GM19468 (cell line): ENCODE data around the gene MYT1.
"Not testable (repeated sequence)": the region's sequence is repeated elsewhere in the genome, so short reads cannot be mapped to it uniquely, and the experiment has no call there.

Source experiments
- ATAC-seq: cut with Tn5 transposase; IDR thresholded peaks from one replicate; pipeline ENCODE4 v1.9.1; 2021; ENCODE audit warnings: mild to moderate bottlenecking, moderate library complexity, moderate number of reproducible peaks; ENCODE audit not compliant: unreplicated experiment; ENCODE audit errors: extremely low read depth

The MYT1 gene

DNA sequence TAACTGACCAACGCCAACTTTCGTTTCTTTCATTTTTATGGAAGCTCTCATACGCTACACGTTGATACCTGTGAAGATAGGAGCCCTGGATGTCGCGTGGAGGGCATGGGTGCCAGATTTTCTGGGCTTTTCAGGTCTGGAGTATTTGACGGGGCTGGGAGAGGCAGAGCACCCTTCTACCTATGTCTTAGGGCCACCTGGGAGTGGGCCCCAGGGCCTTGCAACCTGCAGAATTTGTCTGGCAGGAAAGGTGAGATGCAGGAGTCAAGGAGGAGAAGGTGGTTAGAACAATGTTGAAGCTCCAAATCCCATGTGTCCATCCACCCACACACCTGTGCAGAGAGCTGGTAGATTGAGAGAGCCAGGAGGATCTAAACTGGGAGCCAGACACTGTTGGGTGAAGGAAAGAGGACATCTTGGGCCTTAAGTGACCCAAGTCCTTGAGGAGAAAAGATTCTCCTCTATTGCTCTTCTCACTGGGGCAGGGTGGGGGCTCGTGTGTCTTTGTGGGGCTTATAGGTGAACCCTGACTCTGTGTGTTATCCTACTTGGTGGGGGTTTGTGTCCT lies 63.9 kb downstream of the MYT1 start:
- no peak for ATAC-seq

DNA sequence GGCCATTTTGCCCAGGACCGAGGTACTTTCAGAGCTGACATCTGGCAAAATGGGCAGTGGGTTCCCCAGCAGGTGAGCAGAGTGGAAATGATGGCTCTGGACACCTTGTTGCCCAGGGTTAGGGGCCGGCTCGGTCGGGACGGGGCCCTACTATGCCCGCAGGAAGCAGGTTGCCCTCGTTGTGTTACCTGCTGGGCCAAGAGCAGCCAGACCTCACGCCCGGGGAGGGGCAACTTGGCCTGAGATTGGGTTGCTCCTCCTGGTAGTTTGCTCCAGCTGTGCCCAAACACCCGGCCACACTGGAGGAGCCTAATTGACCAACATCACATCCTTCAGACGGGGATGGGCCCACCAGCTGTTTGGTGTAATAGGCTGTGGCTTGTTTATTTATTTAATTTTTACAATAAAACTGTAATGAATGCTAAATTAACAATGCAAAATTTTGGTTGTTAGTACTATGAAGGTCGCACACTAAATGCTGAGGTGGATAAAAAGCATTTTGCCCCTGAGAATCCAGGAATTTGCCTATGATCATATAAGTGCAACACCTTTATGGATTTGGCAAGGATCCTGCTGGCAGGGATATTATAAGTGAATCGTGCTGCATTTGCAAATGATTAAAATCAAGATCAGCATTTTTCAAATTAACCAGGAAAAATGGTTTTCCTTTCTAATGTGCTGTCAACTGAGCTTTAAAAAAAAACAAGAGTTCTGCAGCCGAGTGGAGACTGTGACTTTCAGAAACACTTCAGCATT lies 64.7 kb downstream of the MYT1 start:
- ATAC-seq: no peak

DNA sequence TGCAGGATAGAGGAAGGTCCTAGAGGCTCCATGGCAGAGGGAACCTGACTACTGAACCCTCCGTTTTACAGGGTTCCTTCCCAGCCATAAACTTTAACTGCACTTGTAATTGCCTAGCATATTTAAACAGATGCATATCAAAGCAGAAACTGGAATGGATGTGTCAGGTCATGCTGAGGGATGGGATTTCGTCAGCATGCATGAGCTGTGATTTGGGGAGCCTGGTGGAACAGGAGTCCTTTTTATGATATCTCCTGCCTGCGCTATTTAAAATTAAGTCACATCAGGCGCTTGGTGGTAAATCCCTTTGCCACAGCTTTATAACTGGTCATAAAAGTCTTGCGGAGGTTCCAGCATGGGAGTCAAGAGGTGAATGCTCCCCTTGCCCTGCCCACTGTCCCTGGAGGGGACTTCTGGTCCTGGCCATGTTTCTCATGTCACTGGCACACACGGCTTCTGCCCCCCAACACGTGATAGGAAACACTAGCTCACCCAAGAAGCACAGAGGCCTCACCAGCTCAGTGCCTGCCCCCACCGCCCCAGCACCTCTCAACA lies 65.3 kb downstream of the MYT1 start:
- no peak for ATAC-seq

DNA sequence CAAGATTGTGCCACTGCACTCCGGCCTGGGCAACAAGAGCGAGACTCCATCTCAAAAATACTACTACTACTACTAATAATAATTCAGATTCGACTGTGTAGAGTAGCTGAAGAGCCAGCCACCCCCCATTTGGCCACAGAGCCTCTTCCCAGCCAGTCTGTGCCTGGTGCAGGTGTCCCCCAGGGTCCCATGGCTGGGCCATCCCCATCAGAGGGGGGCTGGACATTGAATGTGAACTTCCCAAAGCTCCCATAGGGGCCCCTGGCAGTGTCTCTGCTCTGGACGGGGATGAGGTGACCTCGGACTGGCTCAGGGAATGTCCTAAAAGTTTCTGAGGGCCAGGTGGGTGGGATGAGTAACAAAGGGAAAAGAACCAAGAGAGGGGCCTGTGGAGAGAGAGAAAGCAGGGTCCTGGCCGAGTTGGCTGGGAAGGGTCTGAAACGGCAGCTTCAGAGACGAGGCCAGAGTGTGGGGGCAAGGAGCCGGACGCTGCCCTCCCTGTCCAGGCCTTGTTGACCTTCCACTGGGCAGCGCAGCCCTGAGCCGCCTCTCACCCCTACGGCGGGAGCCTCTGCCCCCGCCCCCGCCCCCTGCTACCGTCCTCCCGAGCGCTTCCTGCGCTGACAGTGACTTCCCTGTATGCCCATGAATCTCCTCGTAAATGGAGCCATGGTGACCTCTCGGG lies 66.4 kb downstream of the MYT1 start:
- no peak for ATAC-seq

DNA sequence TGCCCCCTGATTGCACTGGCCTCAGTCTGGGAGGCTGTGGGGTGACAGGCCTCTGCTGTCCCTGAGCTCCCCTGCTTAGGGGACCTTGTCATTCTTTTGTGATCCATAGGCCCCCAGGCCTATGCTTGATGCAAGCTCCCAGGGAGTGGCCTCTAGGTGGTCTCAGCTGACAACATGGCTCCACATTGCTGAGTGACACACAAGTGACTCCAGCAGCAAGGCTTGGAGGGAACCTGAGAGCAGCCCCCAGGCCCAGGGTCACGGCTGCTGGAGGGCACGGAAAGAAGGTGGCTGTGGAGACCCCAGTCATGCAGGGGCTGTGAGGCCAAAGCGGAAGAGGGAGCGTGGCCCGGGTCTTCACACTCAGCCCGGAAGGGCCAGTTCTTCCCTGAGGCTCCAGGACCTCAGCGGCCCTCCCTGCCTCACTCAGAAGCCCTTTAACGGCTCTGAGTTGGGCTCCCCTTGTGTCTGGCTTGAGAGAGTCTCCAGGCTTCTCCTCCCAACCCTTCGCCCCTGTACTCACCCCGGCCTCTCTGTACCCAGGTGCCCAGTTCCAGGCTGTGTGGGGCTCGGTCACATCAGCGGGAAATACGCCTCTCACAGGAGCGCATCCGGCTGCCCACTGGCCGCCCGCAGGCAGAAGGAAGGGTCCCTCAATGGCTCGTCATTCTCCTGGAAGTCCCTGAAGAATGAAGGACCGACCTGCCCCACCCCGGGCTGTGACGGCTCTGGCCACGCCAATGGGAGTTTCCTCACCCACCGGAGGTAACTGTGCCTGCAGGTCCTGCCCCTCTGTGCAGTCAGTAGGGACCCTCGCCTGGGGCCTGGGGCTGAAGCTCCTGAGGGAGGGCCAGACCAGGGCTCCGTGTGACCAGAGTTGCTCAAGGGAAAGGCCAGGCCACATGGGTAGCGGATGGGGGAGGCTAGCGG lies 67.6 kb downstream of the MYT1 start:
- ATAC-seq: no peak

DNA sequence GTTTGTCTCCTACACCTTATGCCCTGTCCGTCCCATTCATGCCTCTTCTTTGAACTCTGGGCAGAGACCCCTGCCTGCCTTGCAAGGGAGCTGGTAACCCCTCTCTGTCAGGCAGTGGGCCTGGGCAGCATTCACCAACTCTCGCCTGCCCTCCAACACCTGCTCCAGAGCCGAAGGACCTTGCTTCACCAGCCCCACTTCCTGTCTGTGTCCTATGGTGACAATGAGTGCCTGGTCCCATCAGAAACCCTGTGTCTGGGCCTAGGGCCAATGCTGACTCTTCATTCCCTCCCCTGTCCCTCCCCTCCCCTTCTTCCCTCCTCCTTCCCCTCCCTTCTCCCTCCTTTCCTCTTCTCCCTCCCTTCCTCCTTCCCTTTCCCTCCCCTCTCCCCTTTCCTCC lies 68.5 kb downstream of the MYT1 start:
- ATAC-seq: no peak

DNA sequence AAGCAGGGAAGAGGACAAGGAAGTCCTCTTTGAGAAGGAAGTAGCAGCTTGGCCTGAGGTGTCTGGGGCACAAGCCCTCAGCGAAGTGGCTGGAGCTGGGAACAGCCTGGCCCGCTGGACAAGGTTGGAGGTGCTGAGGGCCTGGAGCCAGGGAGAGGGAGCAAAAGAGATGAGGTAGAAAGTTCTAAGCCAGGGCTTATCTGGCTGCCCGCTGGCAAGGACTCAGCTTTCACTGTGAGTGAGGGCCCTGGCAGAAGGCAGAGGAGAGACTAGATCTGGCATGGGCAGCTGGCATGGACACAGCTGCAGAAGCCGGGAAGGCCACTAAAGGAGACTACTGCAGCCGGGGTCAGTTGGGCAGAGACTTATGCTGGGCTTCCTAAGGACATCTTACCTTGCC lies 69.5 kb downstream of the MYT1 start:
- no peak for ATAC-seq

DNA sequence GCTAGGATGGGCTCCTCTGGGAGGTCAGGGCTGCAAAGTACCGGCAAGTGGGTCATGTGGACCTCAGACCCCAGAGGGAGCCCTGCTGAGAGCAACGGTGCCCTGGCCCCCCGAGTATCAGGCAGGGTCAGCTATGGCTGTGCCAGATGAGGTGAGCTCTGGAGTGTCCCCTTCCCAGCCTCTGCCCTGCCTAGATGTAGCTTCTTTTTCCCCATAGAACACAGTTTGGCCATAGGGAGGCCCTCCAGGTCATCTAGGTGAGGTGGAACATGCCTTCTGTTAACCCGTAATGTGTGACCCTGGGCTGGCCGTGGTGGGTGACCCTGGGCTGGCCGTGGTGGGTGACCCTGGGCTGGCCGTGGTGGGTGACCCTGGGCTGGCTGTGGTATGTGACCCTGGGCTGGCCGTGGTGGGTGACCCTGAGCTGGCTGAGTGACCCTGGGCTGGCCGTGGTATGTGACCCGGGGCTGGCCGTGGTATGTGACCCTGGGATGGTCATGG lies 70.1 kb downstream of the MYT1 start:
- ATAC-seq: no peak

DNA sequence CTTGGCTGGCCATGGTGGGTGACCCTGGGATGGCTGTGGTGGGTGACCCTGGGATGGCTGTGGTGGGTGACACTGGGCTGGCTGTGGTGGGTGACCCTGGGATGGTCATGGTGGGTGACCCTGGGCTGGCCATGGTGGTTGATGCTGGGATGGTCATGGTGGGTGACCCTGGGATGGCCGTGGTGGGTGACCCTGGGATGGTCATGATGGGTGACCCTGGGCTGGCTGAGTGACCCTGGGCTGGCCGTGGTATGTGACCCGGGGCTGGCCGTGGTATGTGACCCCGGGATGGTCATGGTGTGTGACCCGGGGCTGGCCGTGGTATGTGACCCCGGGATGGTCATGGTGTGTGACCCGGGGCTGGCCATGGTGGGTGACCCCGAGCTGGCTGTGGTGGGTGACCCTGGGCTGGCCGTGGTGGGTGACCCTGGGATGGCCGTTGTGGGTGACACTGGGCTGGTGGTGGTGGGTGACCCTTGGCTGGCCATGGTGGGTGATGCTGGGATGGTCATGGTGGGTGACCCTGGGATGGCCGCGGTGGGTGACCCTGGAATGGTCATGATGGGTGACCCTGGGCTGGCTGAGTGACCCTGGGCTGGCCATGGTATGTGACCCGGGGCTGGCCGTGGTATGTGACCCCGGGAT lies 70.8 kb downstream of the MYT1 start:
- not testable (repeated sequence) for ATAC-seq

DNA sequence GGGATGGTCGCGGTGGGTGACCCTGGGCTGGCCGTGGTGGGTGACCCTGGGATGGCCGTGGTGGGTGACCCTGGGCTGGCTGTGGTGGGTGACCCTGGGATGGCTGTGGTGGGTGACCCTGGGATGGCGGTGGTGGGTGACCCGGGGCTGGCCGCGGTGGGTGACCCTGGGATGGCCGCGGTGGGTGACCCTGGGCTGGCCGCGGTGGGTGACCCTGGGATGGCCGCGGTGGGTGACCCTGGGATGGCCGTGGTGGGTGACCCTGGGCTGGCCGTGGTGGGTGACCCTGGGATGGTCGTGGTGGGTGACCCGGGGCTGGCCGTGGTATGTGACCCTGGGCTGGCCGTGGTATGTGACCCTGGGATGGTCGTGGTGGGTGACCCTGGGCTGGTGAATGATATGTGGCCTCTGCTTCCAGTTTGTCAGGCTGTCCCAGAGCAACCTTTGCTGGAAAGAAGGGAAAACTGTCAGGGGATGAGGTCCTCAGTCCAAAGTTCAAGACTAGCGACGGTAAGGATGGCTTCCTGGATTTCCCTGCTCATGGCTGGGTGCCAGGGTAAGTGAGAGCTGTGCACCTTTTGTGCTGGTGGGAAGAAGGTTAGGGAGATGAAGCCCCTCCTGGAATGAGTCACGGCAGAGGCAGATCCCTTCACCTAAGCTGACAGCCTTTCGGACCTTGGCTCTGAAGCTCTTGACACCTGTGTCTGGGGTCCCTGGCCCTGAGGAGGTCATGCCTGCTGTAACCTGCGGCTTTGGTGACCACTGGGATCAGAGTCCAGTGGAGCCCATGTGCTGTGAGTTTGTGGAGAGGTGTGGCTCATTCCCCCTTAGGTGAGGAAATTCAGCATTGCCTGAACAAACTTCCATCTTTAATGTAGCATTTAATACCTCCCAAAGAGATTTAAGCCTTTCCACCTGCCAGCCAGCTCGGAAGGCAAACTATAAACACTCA lies 72.2 kb downstream of the MYT1 start:
- ATAC-seq: no peak

DNA sequence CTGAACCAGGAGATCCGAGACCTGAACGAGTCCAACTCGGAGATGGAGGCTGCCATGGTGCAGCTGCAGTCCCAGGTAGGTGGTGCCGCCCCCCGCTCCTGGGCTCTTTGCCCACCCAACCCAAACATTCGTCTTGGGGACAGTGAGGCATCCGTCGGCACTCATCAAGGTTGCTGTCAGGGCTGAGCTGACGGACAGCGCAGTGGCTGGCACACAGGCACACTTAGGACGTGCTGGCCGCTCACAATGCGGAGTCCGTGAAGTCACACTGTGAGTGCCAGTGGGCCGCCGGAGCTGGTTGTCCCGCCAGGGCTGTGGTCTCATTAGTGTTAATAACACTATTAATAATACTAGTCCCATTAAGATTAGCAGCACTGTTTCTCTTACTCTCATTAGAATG lies 73.1 kb downstream of the MYT1 start:
- no peak for ATAC-seq

DNA sequence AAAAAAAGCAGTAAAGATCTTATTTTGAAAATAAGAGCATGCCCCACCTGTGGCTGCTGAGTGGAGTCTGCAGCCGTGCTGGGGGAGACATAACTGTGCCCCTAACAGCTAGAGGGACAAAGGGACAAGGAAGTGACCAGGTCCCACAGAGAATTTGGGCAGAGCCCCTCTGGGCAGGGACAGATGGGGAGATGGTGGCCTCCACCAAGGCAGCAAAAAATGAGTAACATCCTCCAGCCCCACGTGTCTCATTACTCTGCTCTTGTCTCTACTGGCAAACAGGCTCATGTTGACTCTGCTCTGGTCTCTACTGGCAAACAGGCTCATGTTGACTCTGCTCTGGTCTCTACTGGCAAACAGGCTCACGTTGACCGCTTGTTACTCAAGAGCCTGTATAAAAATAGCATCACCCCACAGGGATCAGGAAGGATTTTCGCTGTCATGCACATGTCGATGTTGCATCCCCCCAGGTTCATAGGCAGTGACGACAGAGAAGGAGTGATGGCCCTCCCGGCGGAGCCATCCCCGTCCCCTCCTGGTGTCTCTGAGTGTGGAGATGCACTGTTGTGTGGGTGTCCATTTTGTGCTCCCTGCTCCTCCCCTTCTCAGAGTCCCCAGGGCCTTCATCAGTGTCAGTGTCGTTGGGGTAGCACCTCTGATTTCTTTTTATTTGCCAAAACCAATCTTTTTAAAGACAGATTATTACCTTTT lies 74.0 kb downstream of the MYT1 start:
- no peak for ATAC-seq

DNA sequence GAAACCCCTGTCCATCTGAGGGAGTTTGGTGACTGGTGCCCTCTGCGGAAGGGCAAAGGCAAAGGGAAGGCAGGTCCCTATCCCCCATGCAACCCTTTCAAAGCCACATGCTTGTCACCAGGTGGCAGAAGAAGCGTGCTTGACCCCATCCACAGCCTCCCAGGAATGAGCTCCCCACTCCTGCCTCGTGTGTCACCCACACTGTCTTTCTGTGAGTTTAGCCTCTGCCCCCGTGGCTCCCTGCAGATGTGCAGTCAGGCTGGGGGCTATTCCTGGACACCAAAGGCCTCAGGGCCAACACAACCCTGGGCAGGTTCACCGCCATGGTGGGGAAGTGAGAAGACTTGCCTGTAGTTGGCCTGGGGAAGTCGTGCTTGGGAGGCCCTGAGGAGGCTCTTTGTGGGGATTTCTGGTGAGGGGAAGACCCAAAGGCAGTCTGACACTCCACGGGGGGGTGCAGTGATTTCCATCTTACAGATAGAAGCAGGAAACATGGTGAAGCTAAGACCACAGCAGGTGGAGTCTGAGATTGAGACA lies 74.7 kb downstream of the MYT1 start:
- no peak for ATAC-seq

DNA sequence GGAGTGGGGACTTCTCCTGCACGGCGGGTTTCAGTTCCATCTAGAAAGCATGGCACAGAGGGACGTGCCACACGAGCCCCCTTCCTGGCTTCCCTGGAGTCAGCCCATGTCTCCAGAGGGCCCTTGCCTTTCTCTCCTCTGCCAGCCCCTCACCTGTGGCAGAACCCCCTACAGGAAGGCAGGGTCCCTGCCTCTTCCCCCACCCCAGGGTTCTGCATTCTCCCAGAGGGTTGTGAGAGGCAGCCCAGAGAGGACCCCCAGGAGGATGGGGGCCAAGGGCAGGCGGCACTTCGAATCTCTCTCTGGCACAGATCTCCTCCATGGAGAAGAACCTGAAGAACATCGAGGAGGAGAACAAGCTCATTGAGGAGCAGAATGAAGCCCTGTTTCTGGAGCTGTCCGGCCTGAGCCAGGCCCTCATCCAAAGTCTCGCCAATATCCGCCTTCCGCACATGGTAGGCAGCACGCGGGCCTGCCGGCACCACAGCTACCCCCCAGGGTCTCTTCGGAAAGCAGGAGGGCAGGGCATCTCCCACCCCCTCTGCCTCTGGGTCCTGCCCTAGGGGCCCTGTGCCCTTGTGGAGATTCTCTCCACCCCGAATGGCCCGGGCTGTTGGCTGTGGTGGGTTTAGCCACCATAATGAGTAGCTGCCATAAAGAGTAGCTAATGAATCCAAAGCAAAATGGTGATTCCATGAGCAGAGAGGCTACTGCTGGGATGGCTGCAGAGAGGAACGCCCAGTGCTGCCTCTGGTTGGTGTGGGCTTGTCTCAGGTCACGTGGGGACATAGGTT lies 75.4 kb downstream of the MYT1 start:
- no peak for ATAC-seq

DNA sequence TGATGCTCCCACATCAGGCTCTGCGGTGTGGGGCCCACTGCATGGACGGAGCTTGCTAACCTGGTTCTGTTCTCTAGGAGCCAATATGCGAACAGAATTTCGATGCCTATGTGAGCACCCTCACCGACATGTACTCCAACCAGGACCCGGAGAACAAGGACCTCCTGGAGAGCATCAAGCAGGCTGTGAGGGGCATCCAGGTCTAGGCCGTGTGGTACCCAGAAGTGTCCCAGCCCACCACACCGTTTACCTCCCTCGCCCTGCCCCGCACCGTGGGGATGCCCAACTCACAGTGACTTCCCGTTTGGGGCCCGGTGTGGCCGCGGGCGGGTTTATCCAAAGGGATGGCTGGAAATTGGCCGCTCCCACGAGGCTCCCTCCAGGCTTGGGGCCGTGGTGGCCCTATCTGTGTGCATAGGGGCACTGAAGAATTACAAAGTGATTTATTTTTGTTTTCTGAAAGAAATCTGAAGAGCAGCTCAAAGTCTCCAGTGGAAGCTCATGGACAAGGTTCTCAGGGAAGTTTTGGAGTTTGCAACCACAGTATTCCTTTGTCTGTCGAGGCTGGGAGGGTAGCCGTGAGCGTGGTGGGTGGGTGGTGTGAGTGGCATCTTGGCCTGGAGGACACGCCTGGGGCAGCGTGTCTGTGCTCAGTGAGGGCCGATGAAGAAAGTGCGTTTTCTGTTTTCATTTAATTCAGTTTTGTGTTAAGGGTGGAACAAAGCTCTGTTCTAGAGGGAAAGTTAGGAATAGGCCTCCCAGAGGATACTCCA lies 76.2 kb downstream of the MYT1 start:
- ATAC-seq: no peak

DNA sequence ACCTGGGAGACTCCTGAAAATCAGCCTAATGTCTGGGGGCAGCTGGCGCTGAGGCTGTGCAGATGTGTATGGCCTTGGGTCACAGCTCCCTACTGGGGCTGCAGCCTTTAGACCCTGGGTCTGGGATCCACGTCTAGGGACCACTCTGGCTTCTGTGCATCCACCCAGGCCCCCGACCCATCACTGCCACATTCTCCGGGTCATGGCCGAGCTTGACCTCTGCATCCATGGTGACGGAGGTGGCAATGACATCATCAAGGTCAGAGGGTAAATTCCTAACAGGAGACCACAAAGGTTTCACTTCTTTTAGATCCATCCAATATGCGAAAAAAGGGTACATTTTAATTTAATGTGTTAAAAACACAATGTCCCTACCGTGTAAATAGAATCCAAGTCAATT lies 76.8 kb downstream of the MYT1 start:
- no peak for ATAC-seq
